Effector CD4-positive, alpha-beta T cell (primary cell): ENCODE measurements around the gene CYP2C19.
"Not testable (repeated sequence)": the region's sequence is repeated elsewhere in the genome, so short reads cannot be mapped to it uniquely, and the experiment has no call there.

Source experiments
- DNase-seq: peaks from one replicate; pipeline ENCODE4 v3.0.0-alpha.2; 2020

The CYP2C19 gene

GRCh38 chr10:94889123-94889522, 126.6 kb downstream of the CYP2C19 start:
- DNase-seq = no peak

GRCh38 chr10:94890264-94891022, 128.0 kb downstream of the CYP2C19 start:
- no peak for DNase-seq

- not testable (repeated sequence) for DNase-seq
Measured at GRCh38 chr10:94898414-94898813, 135.9 kb downstream of the CYP2C19 start.

GRCh38 chr10:94902080-94902479, 139.6 kb downstream of the CYP2C19 start:
- DNase-seq = no peak

DNA sequence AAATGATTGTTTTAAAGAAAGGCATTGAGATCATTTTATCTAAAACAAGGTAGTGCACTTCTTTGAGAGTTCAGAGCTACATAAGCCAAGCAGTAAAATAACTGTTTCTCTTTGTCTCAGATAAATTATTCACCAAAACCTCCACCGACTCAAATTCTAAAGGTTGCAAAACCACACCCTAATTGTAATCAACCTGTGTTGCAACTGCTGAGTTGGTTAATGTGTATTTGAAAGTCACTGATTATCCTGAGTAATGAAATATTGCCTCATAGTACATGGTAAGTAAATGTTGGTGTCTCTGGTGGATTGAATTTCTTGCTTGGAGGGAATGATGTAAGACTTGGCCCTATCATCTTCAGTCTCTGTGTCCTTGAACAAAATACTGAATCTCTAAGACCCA, 140.1 kb downstream of the CYP2C19 start:
- no peak for DNase-seq
